HG02938 (cell line): ENCODE measurements around the gene EPB42.

Experiments used
- ATAC-seq: cut with Tn5 transposase; IDR thresholded peaks from one replicate; pipeline ENCODE4 v1.9.1; 2021; ENCODE audit warnings: mild to moderate bottlenecking, moderate library complexity; ENCODE audit not compliant: unreplicated experiment

The EPB42 gene

GRCh38 chr15:43220991-43221403 lies at the start of gene EPB42:
Gene EPB42 (minus strand): TSS chr15:43221018. CDS start chr15:43220825, 193 bp downstream.
- ATAC-seq = no peak

GRCh38 chr15:43270113-43270665 lies 49.4 kb upstream of the EPB42 start:
- no peak for ATAC-seq

GRCh38 chr15:43268111-43269105 lies 47.6 kb upstream of the EPB42 start:
- no peak for ATAC-seq

- no peak for ATAC-seq
Observed at GRCh38 chr15:43267439-43267838, 46.6 kb upstream of the EPB42 start.

GRCh38 chr15:43266834-43267233 lies 46.0 kb upstream of the EPB42 start, which contains the start of gene TGM5:
Gene TGM5 (minus strand): TSS chr15:43266928. CDS start chr15:43266849, 79 bp downstream.
- ATAC-seq = no peak

- ATAC-seq = no peak
Observed at GRCh38 chr15:43266386-43266785, 45.6 kb upstream of the EPB42 start.

- ATAC-seq = no peak
Observed at GRCh38 chr15:43260011-43260615, 39.3 kb upstream of the EPB42 start.

GRCh38 chr15:43258781-43259180 lies 38.0 kb upstream of the EPB42 start:
- ATAC-seq = no peak

GRCh38 chr15:43256341-43256740 lies 35.5 kb upstream of the EPB42 start:
- ATAC-seq = no peak

- ATAC-seq = no peak
Observed at GRCh38 chr15:43255376-43255775, 34.6 kb upstream of the EPB42 start.

GRCh38 chr15:43253431-43254403 lies 32.9 kb upstream of the EPB42 start:
- peak; percentile 40 for ATAC-seq

GRCh38 chr15:43251871-43252250 lies 31.0 kb upstream of the EPB42 start:
- ATAC-seq = no peak

GRCh38 chr15:43251185-43251870 lies 30.5 kb upstream of the EPB42 start:
- no peak for ATAC-seq

GRCh38 chr15:43250785-43251184 lies 30.0 kb upstream of the EPB42 start:
- ATAC-seq = no peak

- peak; percentile 54 for ATAC-seq
Observed at GRCh38 chr15:43249699-43250203, 28.9 kb upstream of the EPB42 start.

- no peak for ATAC-seq
Observed at GRCh38 chr15:43249236-43249635, 28.4 kb upstream of the EPB42 start.

- no peak for ATAC-seq
Observed at GRCh38 chr15:43246261-43246774, 25.5 kb upstream of the EPB42 start.

GRCh38 chr15:43244092-43244491 lies 23.3 kb upstream of the EPB42 start:
- ATAC-seq = no peak

- ATAC-seq = no peak
Observed at GRCh38 chr15:43243020-43243645, 22.3 kb upstream of the EPB42 start.
